ENCODE measurements around the gene IQSEC1.

The IQSEC1 gene

GRCh38 chr3:13080591-13080990, 7.4 kb upstream of the IQSEC1 start:
- no peak for DNase-seq (ENCODE audit: low spot score)
- no peak overlapping the region for H3K27ac ChIP-seq
- POLR2A ChIA-PET (ENCODE audit: low non-redundant PET), result no interaction called here
- TF ChIP-seq CTCF (conservative IDR thresholded peaks at IDR 0.05; ENCODE audit: low read depth), result no peak
- CTCF ChIA-PET, result interaction anchor here (0.6 kb wide), 1 partner anchor 372 kb away, joined by 3 read pairs; no protein-coding TSS in a partner anchor

- no peak overlapping the region for H3K27ac ChIP-seq
- ChIA-PET CTCF (no interaction called here), POLR2A (ENCODE audit: low non-redundant PET) (no interaction called here)
- DNase-seq (ENCODE audit: low spot score), result no peak
- no peak for TF ChIP-seq CTCF (conservative IDR thresholded peaks at IDR 0.05; ENCODE audit: low read depth)
These were observed 6.8 kb upstream of the IQSEC1 start for GRCh38 chr3:13080026-13080425.

- no peak for DNase-seq (ENCODE audit: low spot score)
- H3K27ac ChIP-seq, result peak overlapping the region; percentile 71
- CTCF ChIA-PET, result no interaction called here
These were observed 6.3 kb upstream of the IQSEC1 start for GRCh38 chr3:13079510-13079909.

GRCh38 chr3:13079051-13079450, 5.8 kb upstream of the IQSEC1 start:
- DNase-seq (ENCODE audit: low spot score), result no peak
- ChIA-PET CTCF (no interaction called here), POLR2A (ENCODE audit: low non-redundant PET) (no interaction called here)
- peak overlapping the region; percentile 71 for H3K27ac ChIP-seq
- no peak for TF ChIP-seq CTCF (conservative IDR thresholded peaks at IDR 0.05; ENCODE audit: low read depth)

More at GRCh38 chr3:13079510-13079909, 6.3 kb upstream of the IQSEC1 start:
- no peak for TF ChIP-seq CTCF (conservative IDR thresholded peaks at IDR 0.05; ENCODE audit: low read depth)
- POLR2A ChIA-PET (ENCODE audit: low non-redundant PET), result no interaction called here

GRCh38 chr3:13078163-13078905, 5.1 kb upstream of the IQSEC1 start:
- POLR2A ChIA-PET (ENCODE audit: low non-redundant PET), result no interaction called here
- no peak for DNase-seq (ENCODE audit: low spot score)
- peak overlapping the region; percentile 71 for H3K27ac ChIP-seq
- CTCF ChIA-PET, result no interaction called here
- no peak for TF ChIP-seq CTCF (conservative IDR thresholded peaks at IDR 0.05; ENCODE audit: low read depth)

GRCh38 chr3:13077431-13078162, 4.4 kb upstream of the IQSEC1 start:
- POLR2A ChIA-PET (ENCODE audit: low non-redundant PET), result no interaction called here
- no peak for TF ChIP-seq CTCF (conservative IDR thresholded peaks at IDR 0.05; ENCODE audit: low read depth)
- no peak for DNase-seq (ENCODE audit: low spot score)
- peak overlapping the region; percentile 71 for H3K27ac ChIP-seq
- CTCF ChIA-PET, result no interaction called here
